PC-3 (cell line): ENCODE results near the gene GBF1. TPM values are rescaled to one million over a fixed set of nuclear protein-coding genes. Genes with fewer than 3 reads are reported as not detected.

Source experiments
- ATAC-seq: fragments of 200-7000 bp; cut with Tn5 transposase; 2 replicates; pipeline ENCODE4 v1.9.1; 2020; ENCODE audit warnings: mild to moderate bottlenecking, moderate library complexity
- BruUV-seq: library from RNA; stranded (reverse); fragments of 400-500 nt; replicated peaks from 2 replicates; lab custom pipeline; 2021; lab: Mats Ljungman, UMichigan
- CTCF ChIA-PET: fragments of 300-600 bp; sonication (Branson Sonifier 250); formaldehyde crosslinking; loops from one replicate; lab custom pipeline; 2022; ENCODE audit warnings: antibody characterized with exemption; lab: Charles Lee
- POLR2A ChIA-PET: fragments of 300-600 bp; sonication (Branson Sonifier 250); formaldehyde crosslinking; loops from one replicate; lab custom pipeline; 2022; ENCODE audit warnings: antibody characterized with exemption; ENCODE audit not compliant: unreplicated experiment; lab: Charles Lee
- DNase-seq: peaks from one replicate; pipeline ENCODE4 v3.0.0-alpha.2; 2015
- H2AFZ ChIP-seq: fragments of 300-600 bp; sonication (generic); 2 replicates; pipeline ENCODE4 v1.6.0; 2016; ENCODE audit warnings: antibody characterized with exemption, low read length
- H3F3A ChIP-seq: fragments of 300-600 bp; sonication (generic); one replicate; pipeline ENCODE4 v1.6.0; 2017; ENCODE audit warnings: antibody characterized with exemption, low read length, control low read depth, mild to moderate bottlenecking; ENCODE audit not compliant: unreplicated experiment
- H3K27ac ChIP-seq: fragments of 300-600 bp; sonication (generic); 2 replicates; pipeline ENCODE4 v1.5.1; 2016; ENCODE audit warnings: mild to moderate bottlenecking, low read length
- H3K27me3 ChIP-seq: fragments of 300-600 bp; sonication (generic); 2 replicates; pipeline ENCODE4 v1.6.1; 2016; ENCODE audit warnings: low read length, mixed read lengths
- H3K36me3 ChIP-seq: fragments of 300-600 bp; sonication (generic); 2 replicates; pipeline ENCODE4 v1.6.1; 2016; ENCODE audit warnings: low read depth, mixed run types, low read length, mixed read lengths
- H3K4me1 ChIP-seq: fragments of 300-600 bp; sonication (generic); 2 replicates; pipeline ENCODE4 v1.5.1; 2016; ENCODE audit warnings: low read length; ENCODE audit not compliant: insufficient read depth
- H3K4me2 ChIP-seq: fragments of 300-600 bp; sonication (generic); 2 replicates; pipeline ENCODE4 v1.6.0; 2016; ENCODE audit warnings: low read length
- H3K4me3 ChIP-seq: fragments of 300-600 bp; sonication (generic); 2 replicates; pipeline ENCODE4 v1.5.1; 2016; ENCODE audit warnings: mild to moderate bottlenecking, low read length, mixed read lengths
- H3K79me2 ChIP-seq: fragments of 300-600 bp; sonication (generic); 2 replicates; pipeline ENCODE4 v1.6.1; 2017; ENCODE audit warnings: low read length, mixed read lengths
- H3K9ac ChIP-seq: fragments of 300-600 bp; sonication (generic); 2 replicates; pipeline ENCODE4 v1.6.0; 2016; ENCODE audit warnings: mild to moderate bottlenecking, low read length
- H3K9me2 ChIP-seq: fragments of 300-600 bp; sonication (generic); replicated peaks from 2 replicates; pipeline ENCODE4 v1.6.1; 2016; ENCODE audit warnings: mixed run types, low read length, mixed read lengths
- H3K9me3 ChIP-seq: fragments of 300-600 bp; sonication (generic); 2 replicates; pipeline ENCODE4 v1.6.1; 2016; ENCODE audit warnings: low read length, mixed read lengths
- H4K20me1 ChIP-seq: fragments of 300-600 bp; sonication (generic); 2 replicates; pipeline ENCODE4 v1.6.1; 2016; ENCODE audit warnings: low read length, mixed read lengths
- CTCF ChIP-seq: fragments of 300-600 bp; sonication (generic); conservative IDR thresholded peaks from 2 replicates; pipeline ENCODE4 v1.5.1; 2017; ENCODE audit warnings: antibody characterized with exemption, low read depth, mild to moderate bottlenecking, low read length
- EZH2 ChIP-seq: fragments of 300-600 bp; sonication (generic); IDR thresholded peaks from one replicate; pipeline ENCODE4 v1.6.1; 2017; ENCODE audit warnings: antibody characterized with exemption, mild to moderate bottlenecking, low read length; ENCODE audit not compliant: unreplicated experiment
- EZH2phosphoT487 ChIP-seq: fragments of 300-600 bp; sonication (generic); IDR thresholded peaks from 2 replicates; pipeline ENCODE4 v1.6.1; 2018; ENCODE audit warnings: mild to moderate bottlenecking, antibody characterized with exemption, low read length, borderline replicate concordance
- intact Hi-C: fragments of 100-400 bp; cut with micrococcal nuclease; formaldehyde crosslinking; loops from 2 replicates; pipeline ENCODE4 v1.9.0; 2023
- total RNA-seq: library from RNA; depleted of rRNA; stranded (reverse); fragments of >200 nt; gene quantifications from 2 replicates; pipeline ENCODE4 v1.2.3, GENCODE V29; 2014

The GBF1 gene
- total RNA-seq, 1 experiment from 2014 or later: 25.2 TPM

GRCh38 chr10:102419269-102420180, 174.2 kb downstream of the GBF1 start:
- no peak for ATAC-seq
- DNase-seq: peak; percentile 39
- Histone ChIP-seq H3K9ac (peak overlapping the region; percentile 77; the same call in 1 of the 2 replicates), H3K4me2 (peak overlapping the region; percentile 92), H3F3A (no peaks in the 10 kb centered on the region), H3K9me3 (no peaks in the 10 kb centered on the region), H3K4me3 (peak overlapping the region; percentile 88), H3K4me1 (peaks cover 20% of the 10 kb centered on the region), H3K27me3 (no peaks in the 10 kb centered on the region), H3K9me2 (no peaks in the 10 kb centered on the region), H2AFZ (peak overlapping the region; percentile 89), H4K20me1 (no peaks in the 10 kb centered on the region), H3K79me2 (peaks cover 11% of the 10 kb centered on the region; the same call in 1 of the 2 replicates), H3K27ac (no peak overlapping the region), H3K36me3 (0 out of 2 replicates have a peak, but pooled peaks cover 4% of the 10 kb centered on the region)
- POLR2A ChIA-PET: no interaction called here
- BruUV-seq: no TSS peak
- no peak for TF ChIP-seq EZH2phosphoT487
- no peak for TF ChIP-seq EZH2
- no peak for TF ChIP-seq CTCF
- intact Hi-C loops: no loop called here
- CTCF ChIA-PET: interaction anchor here (0.9 to 1.0 kb wide), 2 partner anchors 20 to 164 kb away, joined by 3 read pairs; no protein-coding TSS in a partner anchor

GRCh38 chr10:102420181-102420713, 174.9 kb downstream of the GBF1 start:
- Histone ChIP-seq H3F3A (no peaks in the 10 kb centered on the region), H3K27ac (no peak overlapping the region), H3K79me2 (peaks cover 11% of the 10 kb centered on the region; the same call in 1 of the 2 replicates), H3K27me3 (no peaks in the 10 kb centered on the region), H3K36me3 (0 out of 2 replicates have a peak, but pooled peaks cover 4% of the 10 kb centered on the region), H3K4me2 (peak overlapping the region; percentile 92), H3K9me3 (no peaks in the 10 kb centered on the region), H4K20me1 (no peaks in the 10 kb centered on the region), H2AFZ (peak overlapping the region; percentile 89), H3K9me2 (no peaks in the 10 kb centered on the region), H3K4me1 (peaks cover 20% of the 10 kb centered on the region), H3K4me3 (peak overlapping the region; percentile 88), H3K9ac (peak overlapping the region; percentile 77; the same call in 1 of the 2 replicates)
- no peak for DNase-seq
- TSS peak; percentile 59 for BruUV-seq
- POLR2A ChIA-PET: interaction anchor here (0.7 kb wide), 1 partner anchor 348 kb away, joined by 3 read pairs; no protein-coding TSS in a partner anchor
- ATAC-seq: no peak
- intact Hi-C loops: no loop called here
- CTCF ChIA-PET: interaction anchor here (0.9 to 1.0 kb wide), 2 partner anchors 21 to 164 kb away, joined by 3 read pairs; no protein-coding TSS in a partner anchor
- TF ChIP-seq EZH2phosphoT487 (no peak), CTCF (no peak), EZH2 (no peak)
